PFSK-1 (cell line): ENCODE measurements around the gene PRKAB2.

Experiments
- POLR2AphosphoS5 ChIP-seq: IDR thresholded peaks from 2 replicates; pipeline ENCODE4 v1.6.1; 2012; ENCODE audit warnings: low read depth, mild to moderate bottlenecking, control low read depth, low read length, moderate library complexity
- REST ChIP-seq, 2 experiments: IDR thresholded peaks; 2 replicates each; pipeline versions ENCODE4 v1.6.1 to v1.8.0; 2011 to 2012; ENCODE audit warnings: low read depth in 2 of 2, low read length in 2 of 2, control low read depth in 1 of 2, inconsistent platforms in 1 of 2, mild to moderate bottlenecking in 1 of 2, moderate library complexity in 1 of 2; ENCODE audit not compliant: insufficient read depth in 1 of 2
- SIN3A ChIP-seq: IDR thresholded peaks from 2 replicates; pipeline ENCODE4 v1.6.1; 2012; ENCODE audit warnings: mild to moderate bottlenecking, low read length, moderate library complexity, borderline replicate concordance; ENCODE audit not compliant: insufficient read depth

- TF ChIP-seq POLR2AphosphoS5 (no peak), REST (IDR thresholded peaks at IDR 0.05; ENCODE audit: insufficient read depth in 1 of 2, low read depth in 2 of 2, low read length in 2 of 2) (no peak), SIN3A (no peak)
Measured at GRCh38 chr1:147209825-147210821, 37.9 kb upstream of the PRKAB2 start.
